ENCODE results near the gene RHOV.

GRCh38 chr15:40843885-40844695, 29.9 kb downstream of the RHOV start, which contains the start of gene SPINT1:
- no peak for TF ChIP-seq EZH2 (IDR thresholded peaks at IDR 0.05)
- TF ChIP-seq POLR2AphosphoS5 (IDR thresholded peaks at IDR 0.05; ENCODE audit: borderline replicate concordance, low read depth, low read length) = no peak

Measured in SK-N-MC (cell line).